GM18907 (cell line): ENCODE data around the gene DMAC2L.

Experiments used
- ATAC-seq: cut with Tn5 transposase; IDR thresholded peaks from one replicate; pipeline ENCODE4 v1.9.1; 2021; ENCODE audit warnings: mild to moderate bottlenecking, moderate library complexity; ENCODE audit not compliant: unreplicated experiment

The DMAC2L gene

GRCh38 chr14:50321009-50321660 lies 9.0 kb downstream of the DMAC2L start:
- ATAC-seq: peak; percentile 90

DNA sequence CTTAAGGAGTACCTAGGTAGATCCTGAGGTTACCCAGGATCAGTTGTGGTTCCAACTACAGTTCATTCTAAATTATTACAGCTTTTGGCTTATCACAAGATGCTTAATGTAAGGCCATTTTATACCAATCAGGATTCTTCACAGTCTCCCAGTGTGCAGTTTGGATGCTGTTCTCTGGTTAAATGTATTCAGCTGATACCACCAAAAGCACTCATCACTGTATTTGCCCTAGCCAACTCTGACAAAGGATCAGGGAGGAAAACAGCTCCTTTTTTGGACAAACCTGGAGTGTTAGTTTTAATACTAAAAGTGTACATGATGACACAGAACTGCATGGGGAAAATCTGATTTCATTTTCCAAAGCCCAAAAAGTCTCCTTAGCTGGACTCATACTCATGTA lies 19.5 kb downstream of the DMAC2L start:
- no peak for ATAC-seq

GRCh38 chr14:50333014-50333509 lies 20.9 kb downstream of the DMAC2L start:
- ATAC-seq: no peak

DNA sequence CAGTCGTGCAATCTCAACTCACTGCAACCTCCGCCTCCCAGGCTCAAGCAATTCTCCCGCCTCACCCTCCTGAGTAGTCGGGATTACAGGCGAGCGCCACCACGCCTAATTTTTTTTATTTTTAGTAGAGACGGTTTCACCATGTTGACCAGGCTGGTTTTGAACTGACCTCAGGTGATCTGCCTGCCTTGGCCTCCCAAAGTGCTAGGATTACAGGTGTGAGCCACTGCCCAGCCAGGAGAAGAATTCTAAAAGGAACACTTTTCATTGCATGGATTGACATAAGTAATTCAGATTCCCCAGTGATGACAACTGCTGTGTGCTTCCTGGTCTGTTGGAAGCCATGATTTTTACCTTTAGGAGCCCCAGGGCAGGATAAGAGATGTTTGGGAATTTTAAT lies 22.1 kb downstream of the DMAC2L start:
- ATAC-seq: no peak

- no peak for ATAC-seq
Measured at GRCh38 chr14:50335389-50335788, 23.3 kb downstream of the DMAC2L start.

DNA sequence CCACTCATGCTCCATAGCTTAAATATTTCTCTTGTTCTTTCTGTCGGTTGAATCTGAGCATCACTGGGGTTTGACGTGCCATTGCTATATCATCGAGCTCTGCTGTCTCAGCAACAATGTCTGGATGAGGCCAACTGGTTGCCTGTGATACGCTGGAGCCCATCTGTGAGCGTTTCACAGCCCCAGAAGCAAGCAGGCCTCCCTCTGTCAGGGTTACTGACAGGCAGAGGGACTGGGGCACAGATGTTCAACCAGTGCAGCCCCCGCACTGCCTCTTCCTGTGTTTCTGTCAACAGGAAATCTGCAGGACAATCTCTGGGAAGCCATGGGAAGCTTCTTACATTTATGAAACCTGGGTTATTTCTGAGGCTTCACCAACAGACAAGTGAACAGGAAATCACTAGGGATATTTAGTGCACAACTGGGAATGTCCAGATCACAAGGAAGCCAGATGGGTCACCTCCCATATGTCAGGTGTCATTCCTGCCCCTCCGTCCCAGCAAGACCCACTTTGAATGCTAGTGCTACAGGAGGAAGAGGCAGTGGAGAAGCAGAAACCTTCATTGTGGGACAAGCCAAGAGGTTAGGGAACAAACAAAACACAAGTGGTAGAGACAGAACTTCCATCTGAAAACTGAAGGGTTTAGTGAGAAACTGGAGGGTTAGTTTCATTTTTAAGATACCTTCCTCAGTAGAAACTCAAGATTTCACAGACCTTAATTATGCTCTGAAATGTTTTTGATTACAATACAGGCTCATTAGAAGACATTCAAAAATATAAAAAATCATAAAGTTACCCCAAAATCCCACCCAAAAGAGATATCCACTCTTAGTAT lies 24.1 kb downstream of the DMAC2L start:
- peak; percentile 54 for ATAC-seq

GRCh38 chr14:50338587-50338986 lies 26.5 kb downstream of the DMAC2L start:
- ATAC-seq: no peak

DNA sequence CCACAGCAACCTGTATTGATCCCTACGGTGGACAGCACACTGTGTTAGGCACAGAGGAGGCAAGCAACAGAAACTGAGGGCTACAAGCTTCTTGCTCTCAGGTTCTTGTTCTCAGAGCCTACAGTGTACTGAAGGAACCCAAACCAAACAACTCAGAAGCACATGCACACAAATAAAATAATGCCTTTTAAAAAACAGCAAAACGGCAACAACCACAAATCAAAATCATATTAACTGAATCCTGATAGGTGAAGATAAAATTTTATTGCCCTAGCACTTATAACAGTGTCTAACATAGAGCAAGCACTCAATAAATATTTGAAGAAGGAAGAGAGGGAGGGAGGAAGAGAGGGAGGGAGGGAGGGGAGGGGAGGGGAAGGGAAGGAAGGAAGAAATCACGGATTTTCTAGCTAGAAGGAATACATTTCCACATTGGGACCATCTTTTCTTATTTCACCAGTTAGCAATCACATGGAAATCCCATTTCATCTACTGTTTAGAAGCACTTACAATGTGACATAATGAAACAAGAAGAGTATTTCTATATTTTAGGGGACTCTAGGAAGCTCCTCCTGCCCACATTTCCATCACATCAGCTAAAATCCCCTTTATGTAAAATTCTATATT lies 27.2 kb downstream of the DMAC2L start:
- ATAC-seq: no peak

GRCh38 chr14:50340045-50340444 lies 27.9 kb downstream of the DMAC2L start:
- no peak for ATAC-seq

DNA sequence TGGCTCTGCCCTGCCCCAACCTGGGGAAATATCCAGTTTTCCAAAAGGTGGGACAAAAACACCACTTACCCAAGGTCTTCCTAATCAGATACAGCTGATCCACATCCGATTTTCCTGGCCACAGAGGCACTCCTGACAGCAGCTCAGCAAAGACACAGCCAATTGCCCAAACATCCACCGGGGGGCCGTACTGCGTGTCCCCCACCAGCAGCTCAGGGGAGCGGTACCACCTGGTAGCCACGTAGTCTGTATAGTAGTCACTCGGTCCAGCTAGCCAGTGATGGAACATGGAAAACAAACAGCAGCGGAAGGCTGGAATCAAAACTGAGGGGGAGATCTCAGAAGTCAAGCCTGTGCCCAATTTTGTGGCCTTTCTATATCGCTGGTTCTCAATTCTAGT lies 28.8 kb downstream of the DMAC2L start:
- no peak for ATAC-seq

DNA sequence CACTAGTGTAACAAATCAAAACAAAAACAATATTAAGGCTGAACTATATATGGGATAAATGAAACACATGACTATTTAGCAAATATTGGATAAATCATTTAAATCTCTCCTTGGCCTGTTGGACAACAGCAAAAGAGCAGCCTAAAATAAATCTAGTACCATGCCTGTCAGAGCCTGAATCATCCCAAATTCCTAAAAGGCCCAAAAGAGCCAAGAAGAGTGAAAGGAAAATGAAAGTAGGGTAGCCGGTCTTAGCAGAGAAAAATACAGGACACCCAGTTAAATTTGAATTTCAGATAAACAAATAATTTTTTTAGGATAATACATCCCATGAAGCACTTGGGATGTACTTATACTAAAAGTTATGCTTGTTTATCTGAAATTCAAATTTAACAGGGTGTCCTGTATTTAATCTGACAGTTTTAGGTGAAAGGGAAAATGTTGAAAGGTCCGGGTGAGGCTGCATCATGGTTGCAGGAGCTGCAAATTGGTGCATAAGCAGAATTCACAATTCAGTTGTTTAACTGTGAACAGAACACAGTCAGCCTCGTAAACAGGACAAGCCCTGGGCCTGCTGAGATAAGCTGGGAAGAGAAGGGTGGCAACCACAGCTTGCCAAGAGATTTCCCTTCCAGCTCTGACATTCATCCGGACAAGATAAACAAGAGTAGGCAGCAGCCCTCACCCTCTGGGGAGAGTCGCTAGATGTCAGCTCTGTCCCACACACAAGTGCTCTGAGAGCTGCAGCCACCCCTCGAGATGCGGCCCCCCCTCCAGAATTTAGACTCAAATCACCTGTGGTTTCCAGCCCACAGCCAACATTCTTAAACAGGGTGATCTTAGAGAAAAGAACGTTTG lies 30.3 kb downstream of the DMAC2L start:
- peak; percentile 59 for ATAC-seq

DNA sequence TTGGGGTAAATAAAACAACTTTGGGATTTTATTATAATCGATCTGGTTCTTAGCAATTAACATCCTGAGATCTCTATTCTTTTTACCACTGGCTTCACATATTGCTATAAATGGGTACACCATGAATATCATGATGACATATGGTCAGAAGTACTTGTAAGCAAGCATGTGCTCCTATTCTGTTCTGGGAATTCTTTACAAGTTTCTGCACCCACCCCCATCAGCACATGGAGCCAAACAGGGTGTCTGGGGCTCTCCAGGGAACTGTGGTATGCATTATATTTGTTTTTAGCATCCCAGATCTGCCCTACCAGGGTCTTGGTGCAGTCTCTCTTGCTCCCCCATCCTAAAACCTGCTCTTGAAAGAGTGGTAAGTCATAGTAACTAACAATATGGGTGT lies 31.3 kb downstream of the DMAC2L start:
- no peak for ATAC-seq

DNA sequence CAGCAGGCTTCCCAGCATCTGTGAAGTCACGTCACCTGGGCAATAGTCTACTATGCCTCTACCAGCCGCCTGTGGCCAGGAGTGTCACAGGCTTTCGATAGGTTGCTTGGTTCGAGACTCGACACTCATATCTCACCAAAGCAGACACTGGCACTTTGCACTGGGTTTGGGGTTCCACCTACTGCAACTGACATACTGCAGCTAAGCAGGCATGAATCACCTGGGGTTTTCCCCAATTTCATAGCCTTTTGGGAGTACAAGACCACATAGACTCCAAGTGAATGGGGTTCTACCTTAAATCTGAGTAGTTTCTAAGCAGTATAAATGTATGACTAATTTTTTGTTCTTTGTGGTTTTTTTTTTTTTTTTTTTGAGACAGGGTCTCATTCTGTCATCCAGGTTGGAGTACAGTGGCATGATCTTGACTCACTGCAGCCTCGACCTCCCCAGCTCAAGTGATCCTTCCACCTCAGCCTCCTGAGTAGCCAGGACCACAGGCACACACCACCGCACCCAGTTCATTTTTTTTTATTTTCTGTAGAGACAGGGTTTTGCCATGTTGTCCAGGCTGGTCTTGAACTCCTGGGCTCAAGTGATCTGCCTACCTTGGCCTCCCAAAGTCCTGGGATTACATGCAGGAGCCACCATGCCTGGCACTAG lies 32.1 kb downstream of the DMAC2L start:
- ATAC-seq: peak; percentile 86

DNA sequence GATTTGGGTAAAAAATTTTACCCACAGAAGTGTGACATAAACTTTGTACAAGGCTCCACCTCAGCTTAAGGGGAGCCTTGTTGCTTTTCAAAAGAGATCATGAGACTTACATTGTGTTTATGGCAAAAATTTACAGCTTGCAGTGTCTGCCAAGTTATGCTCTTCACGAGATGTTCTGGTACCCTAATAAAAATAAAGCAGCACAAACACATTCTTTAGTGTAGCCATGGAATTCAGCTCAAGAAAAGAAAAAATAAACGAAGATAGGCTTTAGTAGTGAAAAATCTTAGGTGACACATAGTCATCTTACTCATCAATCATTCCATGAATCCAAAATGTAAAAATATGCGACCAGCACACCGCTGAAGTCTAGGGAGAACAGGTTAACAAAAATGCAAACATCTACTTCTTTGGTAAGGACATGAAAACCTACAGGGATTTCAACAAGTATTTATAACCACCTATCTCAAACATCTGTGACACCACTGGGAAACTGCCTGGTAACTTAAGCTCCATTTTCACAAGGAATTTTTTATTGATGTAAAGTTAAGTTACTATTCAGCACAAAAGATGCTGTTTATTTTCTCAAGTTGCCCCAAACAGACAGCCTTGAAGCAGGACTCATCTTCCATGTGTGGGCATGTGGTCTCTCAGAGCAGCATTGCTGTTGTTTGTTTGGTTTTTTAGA lies 32.9 kb downstream of the DMAC2L start:
- ATAC-seq: no peak

- ATAC-seq: no peak
Measured at GRCh38 chr14:50345846-50346422, 33.8 kb downstream of the DMAC2L start.

- ATAC-seq: no peak
Measured at GRCh38 chr14:50347521-50347920, 35.4 kb downstream of the DMAC2L start.

DNA sequence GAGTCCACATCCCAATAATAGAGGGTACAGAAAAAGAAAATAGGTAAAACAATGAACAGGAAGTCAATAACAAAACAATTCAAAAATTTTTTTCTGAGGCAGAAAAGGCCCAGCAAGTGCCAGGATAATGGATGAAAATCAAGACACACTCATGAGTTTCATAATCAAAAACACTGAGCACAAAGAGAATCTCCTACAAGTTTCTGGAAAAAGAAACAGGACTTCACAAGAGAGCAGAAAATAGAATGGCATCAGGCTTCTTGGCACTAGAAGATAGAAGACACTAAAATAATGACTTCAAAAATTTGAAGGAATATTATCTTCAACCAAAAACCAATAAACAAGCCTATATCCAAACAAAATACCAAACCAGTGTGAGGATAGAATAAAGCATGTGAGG lies 36.8 kb downstream of the DMAC2L start:
- ATAC-seq: no peak

DNA sequence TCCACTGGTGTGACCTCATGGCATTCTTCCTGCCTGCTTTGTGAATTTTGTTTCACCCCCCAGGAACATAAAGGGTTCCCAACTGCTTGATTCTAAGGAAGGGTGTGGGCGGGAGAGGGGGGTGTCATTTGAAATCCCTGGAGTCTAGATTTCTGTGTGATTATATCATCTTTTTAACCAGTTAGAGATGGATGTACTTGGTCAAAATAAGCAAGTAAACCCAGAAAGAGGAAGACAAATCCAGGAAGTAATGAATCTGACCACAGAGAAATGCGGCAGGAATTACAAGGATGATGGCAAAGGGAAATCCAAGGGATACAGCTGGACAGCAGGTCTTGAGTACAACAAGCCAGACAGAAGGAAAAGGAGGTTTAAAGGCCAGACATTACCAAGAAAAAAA lies 38.9 kb downstream of the DMAC2L start:
- no peak for ATAC-seq

DNA sequence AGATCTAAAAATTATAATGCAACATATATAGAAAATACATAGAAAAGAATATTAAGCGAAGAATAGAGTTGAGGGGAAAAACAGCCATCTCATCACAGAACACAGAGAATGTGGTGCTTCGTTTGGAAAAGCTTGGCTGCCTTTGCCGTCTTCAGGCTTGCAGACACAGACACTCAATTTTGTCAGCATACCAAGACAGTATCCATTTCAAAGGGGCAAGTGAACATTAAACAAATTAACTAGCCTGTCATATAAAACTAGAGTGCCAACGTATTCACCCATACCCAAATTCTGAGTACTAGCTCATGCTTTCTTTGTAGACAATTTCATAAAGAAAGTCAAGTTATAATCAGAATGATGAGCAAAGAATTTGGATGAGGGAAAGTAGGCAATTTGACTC lies 40.5 kb downstream of the DMAC2L start:
- no peak for ATAC-seq
